ENCODE results near the gene HAPLN3. TPM values are rescaled to one million over a fixed set of nuclear protein-coding genes. Genes with fewer than 3 reads are reported as not detected.

Gene HAPLN3
- total and polyA plus RNA-seq, 10 of the 15 experiments (the other 5 are each of a cell fraction or from before 2014, with no cell fraction given) = 0.20 to 5.0 (median 1.4) TPM; not detected in 1

DNA sequence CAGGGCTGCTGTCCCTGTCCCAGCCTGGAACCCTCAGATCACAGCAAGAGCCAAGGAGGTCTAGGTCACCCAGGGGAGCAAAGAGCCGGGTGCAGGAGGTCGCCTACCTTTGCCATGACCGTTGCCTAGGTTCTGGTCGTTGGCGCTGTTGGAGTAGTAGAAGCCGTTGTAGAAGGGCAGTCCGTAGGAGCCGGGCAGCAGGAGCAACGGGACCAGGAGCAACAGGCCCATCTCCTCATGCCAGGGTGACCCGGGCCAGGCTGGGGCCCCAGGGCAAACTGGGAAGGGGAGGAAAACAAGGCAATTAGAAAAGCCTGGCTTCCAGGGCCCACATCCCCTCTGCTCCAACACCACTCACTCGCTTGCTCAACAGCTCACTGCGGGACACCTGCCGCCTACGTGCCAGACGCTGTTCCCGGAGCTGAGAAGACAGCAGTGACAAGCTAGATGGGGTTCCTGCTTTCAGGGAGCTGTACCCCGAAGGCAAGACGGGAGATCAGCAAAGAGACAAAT lies 8.2 kb downstream of the HAPLN3 start (continued):
- TF ChIP-seq, protein P1, sequence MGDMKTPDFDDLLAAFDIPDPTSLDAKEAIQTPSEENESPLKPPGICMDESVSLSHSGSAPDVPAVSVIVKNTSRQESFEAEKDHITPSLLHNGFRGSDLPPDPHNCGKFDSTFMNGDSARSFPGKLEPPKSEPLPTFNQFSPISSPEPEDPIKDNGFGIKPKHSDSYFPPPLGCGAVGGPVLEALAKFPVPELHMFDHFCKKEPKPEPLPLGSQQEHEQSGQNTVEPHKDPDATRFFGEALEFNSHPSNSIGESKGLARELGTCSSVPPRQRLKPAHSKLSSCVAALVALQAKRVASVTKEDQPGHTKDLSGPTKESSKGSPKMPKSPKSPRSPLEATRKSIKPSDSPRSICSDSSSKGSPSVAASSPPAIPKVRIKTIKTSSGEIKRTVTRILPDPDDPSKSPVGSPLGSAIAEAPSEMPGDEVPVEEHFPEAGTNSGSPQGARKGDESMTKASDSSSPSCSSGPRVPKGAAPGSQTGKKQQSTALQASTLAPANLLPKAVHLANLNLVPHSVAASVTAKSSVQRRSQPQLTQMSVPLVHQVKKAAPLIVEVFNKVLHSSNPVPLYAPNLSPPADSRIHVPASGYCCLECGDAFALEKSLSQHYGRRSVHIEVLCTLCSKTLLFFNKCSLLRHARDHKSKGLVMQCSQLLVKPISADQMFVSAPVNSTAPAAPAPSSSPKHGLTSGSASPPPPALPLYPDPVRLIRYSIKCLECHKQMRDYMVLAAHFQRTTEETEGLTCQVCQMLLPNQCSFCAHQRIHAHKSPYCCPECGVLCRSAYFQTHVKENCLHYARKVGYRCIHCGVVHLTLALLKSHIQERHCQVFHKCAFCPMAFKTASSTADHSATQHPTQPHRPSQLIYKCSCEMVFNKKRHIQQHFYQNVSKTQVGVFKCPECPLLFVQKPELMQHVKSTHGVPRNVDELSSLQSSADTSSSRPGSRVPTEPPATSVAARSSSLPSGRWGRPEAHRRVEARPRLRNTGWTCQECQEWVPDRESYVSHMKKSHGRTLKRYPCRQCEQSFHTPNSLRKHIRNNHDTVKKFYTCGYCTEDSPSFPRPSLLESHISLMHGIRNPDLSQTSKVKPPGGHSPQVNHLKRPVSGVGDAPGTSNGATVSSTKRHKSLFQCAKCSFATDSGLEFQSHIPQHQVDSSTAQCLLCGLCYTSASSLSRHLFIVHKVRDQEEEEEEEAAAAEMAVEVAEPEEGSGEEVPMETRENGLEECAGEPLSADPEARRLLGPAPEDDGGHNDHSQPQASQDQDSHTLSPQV (IDR thresholded peaks at IDR 0.05) = no peak
- TF ChIP-seq YBX1 (IDR thresholded peaks at IDR 0.05) = no peak
- TF ChIP-seq, protein P2, sequence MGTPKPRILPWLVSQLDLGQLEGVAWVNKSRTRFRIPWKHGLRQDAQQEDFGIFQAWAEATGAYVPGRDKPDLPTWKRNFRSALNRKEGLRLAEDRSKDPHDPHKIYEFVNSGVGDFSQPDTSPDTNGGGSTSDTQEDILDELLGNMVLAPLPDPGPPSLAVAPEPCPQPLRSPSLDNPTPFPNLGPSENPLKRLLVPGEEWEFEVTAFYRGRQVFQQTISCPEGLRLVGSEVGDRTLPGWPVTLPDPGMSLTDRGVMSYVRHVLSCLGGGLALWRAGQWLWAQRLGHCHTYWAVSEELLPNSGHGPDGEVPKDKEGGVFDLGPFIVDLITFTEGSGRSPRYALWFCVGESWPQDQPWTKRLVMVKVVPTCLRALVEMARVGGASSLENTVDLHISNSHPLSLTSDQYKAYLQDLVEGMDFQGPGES (IDR thresholded peaks at IDR 0.05) = no peak
- TF ChIP-seq, protein P3, sequence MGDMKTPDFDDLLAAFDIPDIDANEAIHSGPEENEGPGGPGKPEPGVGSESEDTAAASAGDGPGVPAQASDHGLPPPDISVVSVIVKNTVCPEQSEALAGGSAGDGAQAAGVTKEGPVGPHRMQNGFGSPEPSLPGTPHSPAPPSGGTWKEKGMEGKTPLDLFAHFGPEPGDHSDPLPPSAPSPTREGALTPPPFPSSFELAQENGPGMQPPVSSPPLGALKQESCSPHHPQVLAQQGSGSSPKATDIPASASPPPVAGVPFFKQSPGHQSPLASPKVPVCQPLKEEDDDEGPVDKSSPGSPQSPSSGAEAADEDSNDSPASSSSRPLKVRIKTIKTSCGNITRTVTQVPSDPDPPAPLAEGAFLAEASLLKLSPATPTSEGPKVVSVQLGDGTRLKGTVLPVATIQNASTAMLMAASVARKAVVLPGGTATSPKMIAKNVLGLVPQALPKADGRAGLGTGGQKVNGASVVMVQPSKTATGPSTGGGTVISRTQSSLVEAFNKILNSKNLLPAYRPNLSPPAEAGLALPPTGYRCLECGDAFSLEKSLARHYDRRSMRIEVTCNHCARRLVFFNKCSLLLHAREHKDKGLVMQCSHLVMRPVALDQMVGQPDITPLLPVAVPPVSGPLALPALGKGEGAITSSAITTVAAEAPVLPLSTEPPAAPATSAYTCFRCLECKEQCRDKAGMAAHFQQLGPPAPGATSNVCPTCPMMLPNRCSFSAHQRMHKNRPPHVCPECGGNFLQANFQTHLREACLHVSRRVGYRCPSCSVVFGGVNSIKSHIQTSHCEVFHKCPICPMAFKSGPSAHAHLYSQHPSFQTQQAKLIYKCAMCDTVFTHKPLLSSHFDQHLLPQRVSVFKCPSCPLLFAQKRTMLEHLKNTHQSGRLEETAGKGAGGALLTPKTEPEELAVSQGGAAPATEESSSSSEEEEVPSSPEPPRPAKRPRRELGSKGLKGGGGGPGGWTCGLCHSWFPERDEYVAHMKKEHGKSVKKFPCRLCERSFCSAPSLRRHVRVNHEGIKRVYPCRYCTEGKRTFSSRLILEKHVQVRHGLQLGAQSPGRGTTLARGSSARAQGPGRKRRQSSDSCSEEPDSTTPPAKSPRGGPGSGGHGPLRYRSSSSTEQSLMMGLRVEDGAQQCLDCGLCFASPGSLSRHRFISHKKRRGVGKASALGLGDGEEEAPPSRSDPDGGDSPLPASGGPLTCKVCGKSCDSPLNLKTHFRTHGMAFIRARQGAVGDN (IDR thresholded peaks at IDR 0.05) = no peak
- TF ChIP-seq, protein P4, sequence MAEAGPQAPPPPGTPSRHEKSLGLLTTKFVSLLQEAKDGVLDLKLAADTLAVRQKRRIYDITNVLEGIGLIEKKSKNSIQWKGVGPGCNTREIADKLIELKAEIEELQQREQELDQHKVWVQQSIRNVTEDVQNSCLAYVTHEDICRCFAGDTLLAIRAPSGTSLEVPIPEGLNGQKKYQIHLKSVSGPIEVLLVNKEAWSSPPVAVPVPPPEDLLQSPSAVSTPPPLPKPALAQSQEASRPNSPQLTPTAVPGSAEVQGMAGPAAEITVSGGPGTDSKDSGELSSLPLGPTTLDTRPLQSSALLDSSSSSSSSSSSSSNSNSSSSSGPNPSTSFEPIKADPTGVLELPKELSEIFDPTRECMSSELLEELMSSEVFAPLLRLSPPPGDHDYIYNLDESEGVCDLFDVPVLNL (IDR thresholded peaks at IDR 0.05; ENCODE audit: low read depth, low read length) = no peak
- TF ChIP-seq NFIC (IDR thresholded peaks at IDR 0.05; ENCODE audit: low read depth, low read length) = no peak
- TF ChIP-seq, protein P5, sequence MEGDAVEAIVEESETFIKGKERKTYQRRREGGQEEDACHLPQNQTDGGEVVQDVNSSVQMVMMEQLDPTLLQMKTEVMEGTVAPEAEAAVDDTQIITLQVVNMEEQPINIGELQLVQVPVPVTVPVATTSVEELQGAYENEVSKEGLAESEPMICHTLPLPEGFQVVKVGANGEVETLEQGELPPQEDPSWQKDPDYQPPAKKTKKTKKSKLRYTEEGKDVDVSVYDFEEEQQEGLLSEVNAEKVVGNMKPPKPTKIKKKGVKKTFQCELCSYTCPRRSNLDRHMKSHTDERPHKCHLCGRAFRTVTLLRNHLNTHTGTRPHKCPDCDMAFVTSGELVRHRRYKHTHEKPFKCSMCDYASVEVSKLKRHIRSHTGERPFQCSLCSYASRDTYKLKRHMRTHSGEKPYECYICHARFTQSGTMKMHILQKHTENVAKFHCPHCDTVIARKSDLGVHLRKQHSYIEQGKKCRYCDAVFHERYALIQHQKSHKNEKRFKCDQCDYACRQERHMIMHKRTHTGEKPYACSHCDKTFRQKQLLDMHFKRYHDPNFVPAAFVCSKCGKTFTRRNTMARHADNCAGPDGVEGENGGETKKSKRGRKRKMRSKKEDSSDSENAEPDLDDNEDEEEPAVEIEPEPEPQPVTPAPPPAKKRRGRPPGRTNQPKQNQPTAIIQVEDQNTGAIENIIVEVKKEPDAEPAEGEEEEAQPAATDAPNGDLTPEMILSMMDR (IDR thresholded peaks at IDR 0.05 in 2 of 3, conservative IDR thresholded peaks at IDR 0.05 in 1 of 3; ENCODE audit: control insufficient read depth in 2 of 3, extremely low read depth in 1 of 3, insufficient read depth in 1 of 3, low read depth in 3 of 3, low read length in 3 of 3) = no peak
- TF ChIP-seq EED (IDR thresholded peaks at IDR 0.05; ENCODE audit: low read depth) = no peak
- no peak for TF ChIP-seq RBBP5 (conservative IDR thresholded peaks at IDR 0.05)
- no peak for TF ChIP-seq NFYA (IDR thresholded peaks at IDR 0.05; ENCODE audit: borderline replicate concordance, low read depth, low read length)
